ENCODE data around the gene VSTM1. TPM values are rescaled to one million over a fixed set of nuclear protein-coding genes. Genes with fewer than 3 reads are reported as not detected.

The VSTM1 gene
- total RNA-seq, 1 donor from 2014 or later = not detected

Other genes starting within 250 kb of the VSTM1 start
- not detected in 2 replicates for gene NLRP12, start 239.6 kb downstream of the VSTM1 start, total RNA-seq
- 65.6 and 69.0 TPM in 2 replicates for gene MYADM, start 196.0 kb downstream of the VSTM1 start, total RNA-seq
- gene PRKCG, start 181.7 kb downstream of the VSTM1 start, total RNA-seq = not detected in 2 replicates
- not detected in 2 replicates for gene CACNG7, start 154.6 kb downstream of the VSTM1 start, total RNA-seq
- not detected in 2 replicates for gene CACNG8, start 101.0 kb downstream of the VSTM1 start, total RNA-seq
- gene CACNG6, start 72.3 kb downstream of the VSTM1 start, total RNA-seq = not detected in 2 replicates
- not detected in 2 replicates for gene TARM1, start 17.5 kb upstream of the VSTM1 start, total RNA-seq
- gene OSCAR, start 36.9 kb upstream of the VSTM1 start, total RNA-seq = 0.17 and 0.26 TPM in 2 replicates
- gene NDUFA3, start 39.0 kb upstream of the VSTM1 start, total RNA-seq = 105 and 131 TPM in 2 replicates
- gene TFPT, start 51.8 kb upstream of the VSTM1 start, total RNA-seq = 31.0 and 33.7 TPM in 2 replicates
- gene PRPF31, start 51.9 kb upstream of the VSTM1 start, total RNA-seq = 110 and 115 TPM in 2 replicates
- 64.5 and 73.4 TPM in 2 replicates for gene CNOT3, start 73.9 kb upstream of the VSTM1 start, total RNA-seq
- gene LENG1, start 95.8 kb upstream of the VSTM1 start, total RNA-seq = 4.6 and 5.7 TPM in 2 replicates
- gene TMC4, start 109.3 kb upstream of the VSTM1 start, total RNA-seq = 0.54 and 1.1 TPM in 2 replicates
- 289 and 291 TPM in 2 replicates for gene MBOAT7, start 125.7 kb upstream of the VSTM1 start, total RNA-seq
- 17.9 and 18.4 TPM in 2 replicates for gene TSEN34, start 127.4 kb upstream of the VSTM1 start, total RNA-seq
- gene RPS9, start 137.0 kb upstream of the VSTM1 start, total RNA-seq = 1,530 and 1,555 TPM in 2 replicates
- 0.26 TPM in 1 of 2 replicates, not detected in the other for gene LILRB3, start 159.1 kb upstream of the VSTM1 start, total RNA-seq
- gene LILRA6, start 178.9 kb upstream of the VSTM1 start, total RNA-seq = 0.09 TPM in 1 of 2 replicates, not detected in the other
- gene LILRB5, start 193.4 kb upstream of the VSTM1 start, total RNA-seq = not detected in 2 replicates
- not detected in 2 replicates for gene LILRB2, start 217.2 kb upstream of the VSTM1 start, total RNA-seq
- not detected in 2 replicates for gene LILRA5, start 249.3 kb upstream of the VSTM1 start, total RNA-seq

All from activated CD4-positive, alpha-beta T cell treated with anti-CD3 and anti-CD28 coated beads, Interleukin-2, amount 10 ng/mL, durations not matched to agents 24 days and 14 days (primary cell).